Urinary bladder (tissue), 4 donors: ENCODE data around the gene ZNF304. TPM values are rescaled to one million over a fixed set of nuclear protein-coding genes. Genes with fewer than 3 reads are reported as not detected.
"Not testable (repeated sequence)": the region's sequence is repeated elsewhere in the genome, so short reads cannot be mapped to it uniquely, and the experiment has no call there.

Source experiments
- DNase-seq: peaks from one replicate; pipeline ENCODE4 v3.0.0-alpha.2; 2015; ENCODE audit errors: extremely low spot score
- H3K27ac ChIP-seq: one replicate; pipeline ENCODE4 v1.5.1; 2013; ENCODE audit warnings: low read depth, mild to moderate bottlenecking, moderate library complexity
- H3K36me3 ChIP-seq: one replicate; pipeline ENCODE4 v1.6.1; 2013; ENCODE audit warnings: mild to moderate bottlenecking, moderate library complexity; ENCODE audit not compliant: insufficient read depth
- H3K4me1 ChIP-seq: one replicate; pipeline ENCODE4 v1.6.1; 2013; ENCODE audit warnings: mild to moderate bottlenecking, moderate library complexity; ENCODE audit not compliant: insufficient read depth
- H3K4me3 ChIP-seq: one replicate; pipeline ENCODE4 v1.5.1; 2013; ENCODE audit warnings: low read depth, low read length
- WGBS: extraction: QIAGEN DNeasy Blood & Tissue Kit; methylation state at CpG from one replicate; pipeline ENCODE4 v1.1.7; 2013; 5-methylcytosine and 5-hydroxymethylcytosine counted together
- polyA plus RNA-seq: library from polyadenylated mRNA; stranded (reverse); fragments of 200-250 nt; gene quantifications from one replicate; pipeline ENCODE4 v1.2.3, GENCODE V29; 2013
- total RNA-seq: library from RNA; depleted of rRNA; stranded (reverse); fragments of >200 nt; gene quantifications from one replicate; pipeline ENCODE4 v1.2.3, GENCODE V29; 2014
- donor health status: healthy with polysubstance abuse.
- donor health status: healthy.

ZNF304 gene
- total and polyA plus RNA-seq, 2 donors, result 7.8 to 17.9 TPM

GRCh38 chr19:57374647-57375046, 23.6 kb downstream of the ZNF304 start:
- not testable (repeated sequence) for DNase-seq, H3K36me3 ChIP-seq, H3K4me1 ChIP-seq, H3K4me3 ChIP-seq, H3K27ac ChIP-seq
- 96% methylated on average over 2 of the region's 2 CpGs for WGBS

DNA sequence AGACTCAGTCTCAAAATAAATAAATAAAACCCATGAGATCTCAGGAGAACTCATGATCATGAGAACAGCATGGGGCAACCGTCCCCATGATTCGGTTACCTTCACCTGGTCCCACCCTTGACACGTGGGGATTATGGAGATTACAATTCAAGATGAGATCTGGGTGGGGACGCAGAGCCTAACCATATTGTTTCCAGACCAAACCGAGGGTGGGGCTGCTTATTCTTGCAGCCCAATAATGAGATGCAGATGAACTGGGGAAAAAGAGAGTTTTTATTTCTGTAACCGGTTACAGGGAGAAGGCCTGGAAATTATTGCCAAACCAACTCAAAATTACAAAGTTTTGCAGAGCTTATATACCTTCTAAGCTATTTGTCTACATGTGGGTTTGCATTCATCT, 25.1 kb downstream of the ZNF304 start:
- peaks cover 5% of the 10 kb centered on the region for H3K36me3 ChIP-seq
- no peaks in the 10 kb centered on the region for H3K4me1 ChIP-seq
- DNase-seq, result no peak
- WGBS, result 91% methylated on average over 6 of the region's 6 CpGs
- H3K4me3 ChIP-seq, result no peak overlapping the region
- no peak overlapping the region for H3K27ac ChIP-seq

DNA sequence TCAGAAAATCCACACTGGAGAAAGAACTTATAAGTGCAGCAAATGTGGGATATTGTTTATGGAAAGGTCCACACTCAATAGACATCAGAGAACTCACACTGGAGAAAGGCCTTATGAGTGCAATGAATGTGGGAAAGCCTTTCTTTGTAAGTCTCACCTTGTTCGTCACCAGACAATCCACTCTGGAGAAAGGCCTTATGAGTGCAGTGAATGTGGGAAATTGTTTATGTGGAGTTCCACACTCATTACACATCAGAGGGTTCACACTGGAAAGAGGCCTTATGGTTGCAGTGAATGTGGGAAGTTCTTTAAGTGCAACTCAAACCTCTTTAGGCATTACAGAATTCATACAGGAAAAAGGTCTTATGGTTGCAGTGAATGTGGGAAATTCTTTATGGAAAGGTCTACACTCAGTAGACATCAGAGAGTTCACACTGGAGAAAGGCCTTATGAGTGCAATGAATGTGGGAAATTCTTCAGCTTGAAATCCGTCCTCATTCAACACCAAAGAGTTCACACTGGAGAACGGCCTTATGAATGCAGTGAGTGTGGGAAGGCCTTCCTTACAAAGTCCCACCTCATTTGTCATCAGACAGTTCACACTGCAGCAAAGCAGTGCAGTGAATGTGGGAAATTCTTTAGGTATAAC, 26.6 kb downstream of the ZNF304 start:
- Histone ChIP-seq H3K4me3 (no peak overlapping the region), H3K36me3 (peaks cover 5% of the 10 kb centered on the region), H3K27ac (no peak overlapping the region), H3K4me1 (no peaks in the 10 kb centered on the region)
- DNase-seq, result no peak
- 94% methylated on average over 3 of the region's 3 CpGs for WGBS

GRCh38 chr19:57380923-57381322, 29.9 kb downstream of the ZNF304 start:
- DNase-seq, result no peak
- Histone ChIP-seq H3K4me1 (no peaks in the 10 kb centered on the region), H3K36me3 (peaks cover 5% of the 10 kb centered on the region), H3K4me3 (no peak overlapping the region), H3K27ac (no peak overlapping the region)

DNA sequence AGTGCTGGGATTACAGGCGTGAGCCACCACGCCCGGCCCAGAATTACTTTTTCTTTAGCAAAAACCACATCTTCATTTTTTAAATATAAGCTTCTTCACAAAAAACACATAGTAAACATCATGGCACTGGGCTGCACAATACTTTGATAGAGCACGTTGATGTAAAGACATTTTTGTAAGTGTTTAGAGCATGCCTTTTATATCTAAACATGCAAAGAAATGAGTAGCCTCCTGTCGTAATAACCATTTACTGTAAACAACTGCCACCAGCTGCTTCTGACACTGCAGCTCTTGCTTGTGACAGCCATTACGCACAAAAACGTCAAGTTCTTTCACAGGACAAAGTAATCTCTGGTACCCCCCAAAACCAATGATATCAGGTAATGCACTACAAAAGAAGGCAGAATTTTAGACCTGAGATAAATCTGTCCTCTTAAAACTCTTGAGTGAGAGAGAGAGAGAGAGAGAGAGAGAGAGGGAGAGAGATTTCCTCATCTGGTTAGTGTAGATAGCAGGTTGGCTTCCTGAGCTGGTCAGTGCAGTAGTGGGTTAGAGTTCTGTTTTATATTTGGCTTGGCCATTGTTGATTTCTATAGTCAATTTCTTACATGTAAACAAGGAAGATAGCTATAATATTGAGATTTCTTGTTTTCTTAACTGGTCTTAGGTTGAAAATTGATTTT, 31.9 kb downstream of the ZNF304 start:
- H3K4me3 ChIP-seq, result no peak overlapping the region
- DNase-seq, result no peak
- H3K27ac ChIP-seq, result no peak overlapping the region
- 60% methylated on average over 7 of the region's 7 CpGs for WGBS
- no peaks in the 10 kb centered on the region for H3K4me1 ChIP-seq
- H3K36me3 ChIP-seq, result peaks cover 2% of the 10 kb centered on the region

- H3K4me1 ChIP-seq, result peaks cover 2% of the 10 kb centered on the region
- H3K27ac ChIP-seq, result peak overlapping the region; percentile 84
- 54% methylated on average over 11 of the region's 11 CpGs for WGBS
- H3K36me3 ChIP-seq, result no peaks in the 10 kb centered on the region
- no peak for DNase-seq
- peak overlapping the region; percentile 13 for H3K4me3 ChIP-seq
Measured at GRCh38 chr19:57389194-57389729, 38.2 kb downstream of the ZNF304 start.

DNA sequence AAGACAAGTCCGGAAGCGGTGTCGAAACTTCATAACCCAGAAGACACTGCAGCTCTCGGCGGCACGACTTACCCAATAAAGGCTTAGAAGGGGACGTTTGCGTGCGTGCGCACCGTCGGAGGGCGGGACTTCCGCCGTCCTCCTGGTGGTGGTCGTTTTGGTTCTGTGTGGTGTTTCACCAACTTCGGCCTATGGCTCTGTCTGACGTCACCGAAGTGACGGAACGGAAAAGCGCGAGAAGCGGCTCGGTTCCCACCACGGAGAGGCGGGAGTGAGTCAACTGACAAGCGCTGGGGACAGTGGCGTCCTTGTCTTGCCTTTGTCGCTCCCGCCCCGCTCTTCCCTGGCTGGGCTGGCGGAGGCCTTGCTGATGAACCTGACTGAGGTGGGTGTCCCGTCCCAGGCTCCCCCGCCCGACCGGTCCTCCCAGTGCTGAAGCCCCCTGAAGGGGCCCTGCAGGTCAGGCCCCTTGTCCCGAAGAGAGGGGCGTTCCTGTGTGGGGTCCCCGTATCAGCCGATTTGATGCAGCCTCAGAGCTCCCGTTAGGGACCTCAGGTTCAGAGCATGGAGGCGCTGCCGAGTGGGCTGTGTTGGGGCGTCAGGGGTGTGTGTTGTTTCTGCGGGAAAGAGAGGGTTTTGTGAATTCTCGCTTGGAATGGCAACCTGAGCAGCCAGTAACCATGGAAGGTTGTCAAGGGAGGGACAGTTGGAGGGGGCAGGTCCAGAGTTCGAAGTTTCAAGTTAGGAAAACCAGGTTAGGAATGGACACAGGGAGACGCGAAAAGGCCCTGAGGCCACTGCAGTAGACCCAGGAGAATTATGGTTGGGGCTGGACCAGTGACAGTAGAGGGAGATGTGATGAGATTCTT, 38.9 kb downstream of the ZNF304 start, which contains the start of gene ZNF548:
TSS of gene ZNF548 (plus strand) at position 125 of the 869 bp plus-strand sequence. CDS start at position 371, 246 bp downstream.
- Histone ChIP-seq H3K4me1 (peaks cover 2% of the 10 kb centered on the region), H3K36me3 (no peaks in the 10 kb centered on the region), H3K4me3 (peak within 1 kb of the TSS; percentile 79), H3K27ac (peak within 1 kb of the TSS; percentile 90)
- under 1% methylated on average over 50 of the region's 50 CpGs for WGBS
- peak; percentile 96 for DNase-seq

DNA sequence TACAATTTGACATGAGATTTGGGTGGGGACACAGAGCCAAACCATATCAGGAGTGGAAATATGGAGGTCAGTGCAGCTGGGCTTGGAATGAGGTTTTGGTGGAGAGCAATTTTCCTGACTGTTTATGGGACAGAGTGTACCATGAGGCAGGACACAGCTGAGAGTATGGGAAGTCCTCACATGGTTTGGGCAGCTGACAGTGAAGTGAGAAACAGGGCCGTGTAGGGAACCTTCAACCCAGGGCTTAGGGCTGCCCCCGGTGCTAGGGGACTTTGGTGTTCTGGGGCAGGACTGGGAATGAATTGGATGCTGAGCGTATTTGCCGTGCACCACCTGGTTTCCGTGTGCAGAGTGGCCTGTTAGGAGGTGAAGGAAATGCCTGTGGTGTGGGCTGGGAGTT, 44.6 kb downstream of the ZNF304 start:
- no peaks in the 10 kb centered on the region for H3K4me1 ChIP-seq
- H3K27ac ChIP-seq, result no peak overlapping the region
- 86% methylated on average over 5 of the region's 5 CpGs for WGBS
- H3K4me3 ChIP-seq, result no peak overlapping the region
- peaks cover 11% of the 10 kb centered on the region for H3K36me3 ChIP-seq
- no peak for DNase-seq

GRCh38 chr19:57398868-57399267, 47.8 kb downstream of the ZNF304 start:
- H3K36me3 ChIP-seq, result peaks cover 11% of the 10 kb centered on the region
- DNase-seq, result no peak
- WGBS, result 97% methylated on average over 5 of the region's 5 CpGs
- no peak overlapping the region for H3K4me3 ChIP-seq
- no peak overlapping the region for H3K27ac ChIP-seq
- H3K4me1 ChIP-seq, result no peaks in the 10 kb centered on the region

GRCh38 chr19:57403737-57404563, 52.9 kb downstream of the ZNF304 start:
- DNase-seq, result no peak
- Histone ChIP-seq H3K4me3 (no peak overlapping the region), H3K4me1 (no peaks in the 10 kb centered on the region), H3K27ac (no peak overlapping the region), H3K36me3 (peaks cover 3% of the 10 kb centered on the region)
- WGBS, result 91% methylated on average over 9 of the region's 9 CpGs

DNA sequence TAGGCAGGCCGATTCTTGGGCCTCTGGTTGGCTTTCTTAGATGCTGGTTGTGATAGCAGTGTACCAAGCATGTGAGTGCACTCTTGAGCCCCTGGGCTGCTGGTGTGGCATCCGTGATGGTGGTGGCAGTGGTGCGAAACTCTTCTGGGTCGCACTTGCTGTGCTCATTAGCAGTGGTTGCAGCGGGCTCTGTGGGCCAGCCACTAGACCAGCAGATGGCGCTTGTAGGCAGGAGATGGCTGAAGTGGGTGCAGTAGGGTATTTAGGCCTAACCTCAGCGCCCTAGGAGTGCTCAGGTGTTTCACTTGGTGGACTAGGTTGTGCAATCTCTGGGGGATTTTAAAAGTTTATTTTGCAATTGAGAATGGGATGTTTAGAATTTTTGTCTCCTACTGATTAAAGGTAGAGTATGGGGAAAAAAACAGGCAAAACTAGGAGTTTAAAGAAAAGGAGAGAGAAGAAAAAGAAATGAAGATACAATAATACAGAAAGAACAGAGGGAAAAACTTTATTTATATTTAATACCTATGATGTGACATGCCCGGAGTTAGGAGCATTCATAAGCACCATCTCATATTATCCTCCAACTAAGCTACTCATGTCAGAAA, 55.5 kb downstream of the ZNF304 start:
- no peaks in the 10 kb centered on the region for H3K36me3 ChIP-seq
- no peak overlapping the region for H3K27ac ChIP-seq
- peak; percentile 33 for DNase-seq
- WGBS, result 13% methylated on average over 8 of the region's 8 CpGs
- no peak overlapping the region for H3K4me3 ChIP-seq
- no peaks in the 10 kb centered on the region for H3K4me1 ChIP-seq
